HL-60 (cell line): ENCODE results near the gene CASQ2.

Experiments
- DNase-seq, 2 experiments: peaks; one replicate each; pipeline ENCODE4 v3.0.0-alpha.2; 2010 to 2020; ENCODE audit warnings: low read depth in 1 of 2, low spot score in 1 of 2
- H3K27ac ChIP-seq: fragments of 250-450 bp; sonication (Bioruptor Pico); replicated peaks from 2 replicates; pipeline ENCODE4 v1.5.1; 2020; ENCODE audit warnings: mild to moderate bottlenecking, moderate library complexity
- H3K27me3 ChIP-seq: fragments of 250-450 bp; sonication (Bioruptor Pico); 2 replicates; pipeline ENCODE4 v1.5.1; 2021; ENCODE audit warnings: mild to moderate bottlenecking, moderate library complexity; ENCODE audit not compliant: insufficient read depth, poor library complexity, severe bottlenecking
- H3K4me3 ChIP-seq: replicated peaks from 2 replicates; pipeline ENCODE4 v1.5.1; 2011; ENCODE audit warnings: mild to moderate bottlenecking, control low read depth, low read length; ENCODE audit not compliant: insufficient read depth
- GABPA ChIP-seq: IDR thresholded peaks from 2 replicates; pipeline ENCODE4 v1.6.1; 2012; ENCODE audit warnings: low read depth
- POLR2AphosphoS5 ChIP-seq: IDR thresholded peaks from 2 replicates; pipeline ENCODE4 v1.6.1; 2012; ENCODE audit warnings: low read depth
- SPI1 ChIP-seq: IDR thresholded peaks from 2 replicates; pipeline ENCODE4 v1.6.1; 2012; ENCODE audit warnings: low read depth, mild to moderate bottlenecking, borderline replicate concordance
- TF ChIP-seq, protein P1 (sequence below): IDR thresholded peaks from 2 replicates; pipeline ENCODE4 v1.6.1; 2012; ENCODE audit warnings: low read depth; ENCODE audit not compliant: insufficient replicate concordance
- TF ChIP-seq, protein P2 (sequence below): IDR thresholded peaks from one replicate; pipeline ENCODE4 v1.5.1; 2011; ENCODE audit warnings: low read length, control low read depth, inconsistent platforms; ENCODE audit not compliant: insufficient read depth

CASQ2 gene

DNA sequence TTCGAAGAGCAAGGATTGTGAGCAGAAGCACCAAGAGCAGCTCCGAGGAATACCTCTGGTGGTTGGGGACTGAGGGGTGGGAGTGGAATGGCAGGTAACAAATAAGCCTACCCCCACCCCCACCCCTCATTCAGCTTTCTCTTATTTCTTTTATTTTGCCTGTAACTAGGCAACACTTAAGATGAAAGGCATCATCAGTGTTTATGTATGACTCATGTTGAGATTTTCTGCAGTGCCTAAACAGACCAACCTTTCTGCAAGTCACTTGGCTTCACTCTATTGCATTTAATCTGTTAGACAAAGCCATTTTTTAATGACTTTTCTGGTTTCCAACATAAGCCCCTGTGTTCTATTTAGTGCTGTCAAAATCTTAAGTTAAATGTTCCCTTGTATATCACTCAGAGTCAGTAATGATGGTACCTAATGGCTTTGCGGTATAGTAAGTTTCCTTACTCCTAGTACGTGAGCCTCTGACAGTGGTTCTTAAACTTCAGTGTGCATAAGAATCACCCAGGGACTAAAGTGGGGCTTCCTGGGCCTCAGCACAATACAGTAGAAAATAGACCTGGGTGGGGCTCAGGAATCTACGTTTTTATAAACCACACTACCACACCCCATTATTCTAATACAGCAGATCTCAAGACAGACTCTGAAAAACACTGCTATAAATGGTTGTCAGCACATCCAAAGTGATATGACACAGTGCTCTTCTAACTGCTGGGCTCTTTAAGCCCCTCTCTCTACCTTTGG, 19.9 kb downstream of the CASQ2 start:
- no peak for TF ChIP-seq SPI1
- TF ChIP-seq, protein P1, sequence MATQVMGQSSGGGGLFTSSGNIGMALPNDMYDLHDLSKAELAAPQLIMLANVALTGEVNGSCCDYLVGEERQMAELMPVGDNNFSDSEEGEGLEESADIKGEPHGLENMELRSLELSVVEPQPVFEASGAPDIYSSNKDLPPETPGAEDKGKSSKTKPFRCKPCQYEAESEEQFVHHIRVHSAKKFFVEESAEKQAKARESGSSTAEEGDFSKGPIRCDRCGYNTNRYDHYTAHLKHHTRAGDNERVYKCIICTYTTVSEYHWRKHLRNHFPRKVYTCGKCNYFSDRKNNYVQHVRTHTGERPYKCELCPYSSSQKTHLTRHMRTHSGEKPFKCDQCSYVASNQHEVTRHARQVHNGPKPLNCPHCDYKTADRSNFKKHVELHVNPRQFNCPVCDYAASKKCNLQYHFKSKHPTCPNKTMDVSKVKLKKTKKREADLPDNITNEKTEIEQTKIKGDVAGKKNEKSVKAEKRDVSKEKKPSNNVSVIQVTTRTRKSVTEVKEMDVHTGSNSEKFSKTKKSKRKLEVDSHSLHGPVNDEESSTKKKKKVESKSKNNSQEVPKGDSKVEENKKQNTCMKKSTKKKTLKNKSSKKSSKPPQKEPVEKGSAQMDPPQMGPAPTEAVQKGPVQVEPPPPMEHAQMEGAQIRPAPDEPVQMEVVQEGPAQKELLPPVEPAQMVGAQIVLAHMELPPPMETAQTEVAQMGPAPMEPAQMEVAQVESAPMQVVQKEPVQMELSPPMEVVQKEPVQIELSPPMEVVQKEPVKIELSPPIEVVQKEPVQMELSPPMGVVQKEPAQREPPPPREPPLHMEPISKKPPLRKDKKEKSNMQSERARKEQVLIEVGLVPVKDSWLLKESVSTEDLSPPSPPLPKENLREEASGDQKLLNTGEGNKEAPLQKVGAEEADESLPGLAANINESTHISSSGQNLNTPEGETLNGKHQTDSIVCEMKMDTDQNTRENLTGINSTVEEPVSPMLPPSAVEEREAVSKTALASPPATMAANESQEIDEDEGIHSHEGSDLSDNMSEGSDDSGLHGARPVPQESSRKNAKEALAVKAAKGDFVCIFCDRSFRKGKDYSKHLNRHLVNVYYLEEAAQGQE, result no peak
- TF ChIP-seq GABPA, result no peak
- TF ChIP-seq, protein P2, sequence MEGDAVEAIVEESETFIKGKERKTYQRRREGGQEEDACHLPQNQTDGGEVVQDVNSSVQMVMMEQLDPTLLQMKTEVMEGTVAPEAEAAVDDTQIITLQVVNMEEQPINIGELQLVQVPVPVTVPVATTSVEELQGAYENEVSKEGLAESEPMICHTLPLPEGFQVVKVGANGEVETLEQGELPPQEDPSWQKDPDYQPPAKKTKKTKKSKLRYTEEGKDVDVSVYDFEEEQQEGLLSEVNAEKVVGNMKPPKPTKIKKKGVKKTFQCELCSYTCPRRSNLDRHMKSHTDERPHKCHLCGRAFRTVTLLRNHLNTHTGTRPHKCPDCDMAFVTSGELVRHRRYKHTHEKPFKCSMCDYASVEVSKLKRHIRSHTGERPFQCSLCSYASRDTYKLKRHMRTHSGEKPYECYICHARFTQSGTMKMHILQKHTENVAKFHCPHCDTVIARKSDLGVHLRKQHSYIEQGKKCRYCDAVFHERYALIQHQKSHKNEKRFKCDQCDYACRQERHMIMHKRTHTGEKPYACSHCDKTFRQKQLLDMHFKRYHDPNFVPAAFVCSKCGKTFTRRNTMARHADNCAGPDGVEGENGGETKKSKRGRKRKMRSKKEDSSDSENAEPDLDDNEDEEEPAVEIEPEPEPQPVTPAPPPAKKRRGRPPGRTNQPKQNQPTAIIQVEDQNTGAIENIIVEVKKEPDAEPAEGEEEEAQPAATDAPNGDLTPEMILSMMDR, result no peak
- no peak for TF ChIP-seq POLR2AphosphoS5
- Histone ChIP-seq H3K4me3 (no peak overlapping the region), H3K27me3 (no peaks in the 10 kb centered on the region), H3K27ac (no peak overlapping the region)
- no peak for DNase-seq

DNA sequence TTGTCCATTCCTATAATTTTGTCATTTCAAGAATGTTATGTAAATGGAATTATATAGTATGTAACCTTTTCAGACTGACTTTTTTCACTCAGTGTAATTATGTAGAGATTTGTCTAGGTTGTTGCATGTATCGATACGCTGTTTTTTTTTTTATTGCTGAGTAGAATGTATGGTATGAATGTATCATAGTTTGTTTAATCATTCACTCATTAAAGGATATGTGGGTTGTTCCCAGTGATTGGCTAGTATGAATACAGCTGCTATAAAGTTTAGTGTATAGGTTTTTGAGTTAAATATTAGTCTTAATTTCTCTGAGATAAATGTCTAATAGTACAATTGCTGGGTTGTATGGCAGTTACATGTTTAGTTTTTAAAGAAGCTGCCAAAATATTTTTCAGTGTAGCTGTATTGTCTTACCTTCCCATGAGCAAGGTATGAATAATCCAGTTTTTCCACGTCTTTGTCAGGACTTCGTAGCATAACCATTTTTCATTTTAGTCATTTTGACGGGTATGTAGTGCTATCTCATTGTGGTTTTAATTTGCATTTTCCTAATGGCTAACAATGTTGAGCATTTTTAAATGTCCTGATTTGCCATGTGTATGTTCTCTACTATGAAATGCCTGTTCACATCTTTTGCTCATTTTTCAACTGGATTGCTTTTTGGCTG, 22.4 kb downstream of the CASQ2 start:
- H3K27me3 ChIP-seq, result no peaks in the 10 kb centered on the region
- no peak for TF ChIP-seq SPI1
- TF ChIP-seq, protein P2, result no peak
- TF ChIP-seq, protein P1, result no peak
- TF ChIP-seq GABPA, result no peak
- TF ChIP-seq POLR2AphosphoS5, result no peak
- H3K4me3 ChIP-seq, result no peak overlapping the region
- DNase-seq, result no peak
- no peak overlapping the region for H3K27ac ChIP-seq

DNA sequence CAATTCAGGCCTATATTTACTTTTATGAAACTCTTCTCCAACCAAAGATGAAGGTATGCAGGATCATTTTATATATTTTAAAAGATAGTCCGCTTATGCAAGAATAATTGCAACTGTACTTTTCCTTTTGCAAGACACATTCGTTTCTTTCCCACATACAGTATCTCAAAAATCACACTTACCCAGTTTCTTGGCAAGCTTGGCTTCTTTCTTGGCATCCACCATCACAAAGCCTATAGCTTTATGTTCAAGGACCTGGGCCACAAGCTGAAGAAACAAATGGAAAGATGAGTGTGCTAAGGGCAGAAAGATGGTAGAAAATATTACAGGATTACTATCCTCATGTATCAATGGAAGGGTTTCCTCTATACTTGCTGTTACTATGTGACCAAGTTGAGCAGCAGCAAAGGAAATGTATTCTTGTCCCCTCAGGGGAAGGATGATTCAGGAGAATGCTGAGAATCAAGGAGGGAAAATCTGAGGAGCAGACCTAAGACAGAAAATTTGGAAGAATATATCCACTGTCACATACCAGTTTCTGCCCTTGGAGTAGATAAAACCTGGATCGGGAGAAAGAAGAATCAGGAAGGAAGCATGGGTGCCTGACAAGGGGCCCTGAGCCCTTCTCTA, 23.8 kb downstream of the CASQ2 start:
- TF ChIP-seq, protein P1, result no peak
- TF ChIP-seq GABPA, result no peak
- TF ChIP-seq POLR2AphosphoS5, result no peak
- TF ChIP-seq SPI1, result no peak
- TF ChIP-seq, protein P2, result no peak
- Histone ChIP-seq H3K4me3 (no peak overlapping the region), H3K27ac (no peak overlapping the region), H3K27me3 (no peaks in the 10 kb centered on the region)
- DNase-seq, result no peak
